WERI-Rb-1 (cell line): ENCODE results near the gene EIF1B.
"Not testable (repeated sequence)": the region's sequence is repeated elsewhere in the genome, so short reads cannot be mapped to it uniquely, and the experiment has no call there.

Experiments used
- DNase-seq: peaks from one replicate; pipeline ENCODE4 v3.0.0-alpha.2; 2020
- H3K27ac ChIP-seq: fragments of 250-450 bp; sonication (Bioruptor Pico); 2 replicates; pipeline ENCODE4 v1.5.1; 2020; ENCODE audit warnings: mild to moderate bottlenecking, moderate library complexity
- H3K27me3 ChIP-seq: fragments of 250-450 bp; sonication (Bioruptor Pico); 2 replicates; pipeline ENCODE4 v1.5.1; 2021; ENCODE audit warnings: mild to moderate bottlenecking, low read depth, moderate library complexity; ENCODE audit not compliant: insufficient read depth, severe bottlenecking
- H3K36me3 ChIP-seq: fragments of 250-450 bp; sonication (Bioruptor Pico); 2 replicates; pipeline ENCODE4 v1.5.1; 2020; ENCODE audit warnings: mild to moderate bottlenecking, moderate library complexity
- H3K4me3 ChIP-seq: 2 replicates; pipeline ENCODE4 v1.5.1; 2011; ENCODE audit warnings: low read depth, mild to moderate bottlenecking, control low read depth, low read length
- H3K9me3 ChIP-seq: fragments of 250-450 bp; sonication (Bioruptor Pico); 2 replicates; pipeline ENCODE4 v1.5.1; 2021; ENCODE audit warnings: mild to moderate bottlenecking, moderate library complexity; ENCODE audit not compliant: severe bottlenecking
- TF ChIP-seq, protein P1 (sequence below): IDR thresholded peaks from 2 replicates; pipeline ENCODE4 v1.5.1; 2011; ENCODE audit warnings: low read depth, mild to moderate bottlenecking, control low read depth, inconsistent platforms, low read length

Gene EIF1B

DNA sequence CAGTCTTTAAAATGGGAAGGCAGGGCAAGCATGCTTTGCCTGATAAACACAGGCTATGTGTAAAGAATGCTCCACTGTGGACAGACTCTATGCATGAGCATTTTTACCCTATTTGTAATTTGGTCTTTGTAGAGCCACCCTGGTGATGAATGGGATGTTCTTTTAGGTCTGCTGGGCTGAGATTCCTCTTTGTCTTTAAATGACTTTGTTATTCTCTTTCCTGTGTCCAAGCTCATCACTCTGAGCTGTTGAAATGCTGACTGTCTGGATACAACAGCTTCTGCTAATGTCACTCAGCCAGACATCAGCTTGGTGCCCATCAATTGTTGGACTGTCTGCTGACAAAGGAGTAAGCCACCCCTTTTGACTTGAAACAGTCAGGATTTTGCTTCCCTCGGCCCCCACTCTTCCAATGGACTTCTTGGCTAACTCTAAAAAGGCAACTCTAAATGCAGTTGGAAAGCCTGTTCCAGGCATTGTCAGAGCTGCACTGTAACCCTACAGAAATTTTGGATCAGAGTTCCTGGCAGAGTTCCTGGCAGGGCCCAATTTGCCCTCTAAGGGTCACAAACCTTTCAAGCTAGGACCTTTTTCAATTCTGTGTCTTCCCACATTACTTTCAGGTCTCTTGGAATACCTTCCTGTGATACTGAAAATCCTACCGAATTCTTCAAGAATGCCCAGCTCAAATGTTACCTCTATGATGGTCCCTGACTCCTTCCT, 40.5 kb upstream of the EIF1B start:
- no peaks in the 10 kb centered on the region for H3K27me3 ChIP-seq

GRCh38 chr3:40278791-40279190, 30.7 kb upstream of the EIF1B start:
- TF ChIP-seq, protein P1, sequence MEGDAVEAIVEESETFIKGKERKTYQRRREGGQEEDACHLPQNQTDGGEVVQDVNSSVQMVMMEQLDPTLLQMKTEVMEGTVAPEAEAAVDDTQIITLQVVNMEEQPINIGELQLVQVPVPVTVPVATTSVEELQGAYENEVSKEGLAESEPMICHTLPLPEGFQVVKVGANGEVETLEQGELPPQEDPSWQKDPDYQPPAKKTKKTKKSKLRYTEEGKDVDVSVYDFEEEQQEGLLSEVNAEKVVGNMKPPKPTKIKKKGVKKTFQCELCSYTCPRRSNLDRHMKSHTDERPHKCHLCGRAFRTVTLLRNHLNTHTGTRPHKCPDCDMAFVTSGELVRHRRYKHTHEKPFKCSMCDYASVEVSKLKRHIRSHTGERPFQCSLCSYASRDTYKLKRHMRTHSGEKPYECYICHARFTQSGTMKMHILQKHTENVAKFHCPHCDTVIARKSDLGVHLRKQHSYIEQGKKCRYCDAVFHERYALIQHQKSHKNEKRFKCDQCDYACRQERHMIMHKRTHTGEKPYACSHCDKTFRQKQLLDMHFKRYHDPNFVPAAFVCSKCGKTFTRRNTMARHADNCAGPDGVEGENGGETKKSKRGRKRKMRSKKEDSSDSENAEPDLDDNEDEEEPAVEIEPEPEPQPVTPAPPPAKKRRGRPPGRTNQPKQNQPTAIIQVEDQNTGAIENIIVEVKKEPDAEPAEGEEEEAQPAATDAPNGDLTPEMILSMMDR = no peak
- Histone ChIP-seq H3K27ac (no peak overlapping the region), H3K9me3 (no peaks in the 10 kb centered on the region), H3K4me3 (no peak overlapping the region), H3K36me3 (no peaks in the 10 kb centered on the region), H3K27me3 (no peaks in the 10 kb centered on the region)
- no peak for DNase-seq

More for the DNA sequence above, 40.5 kb upstream of the EIF1B start:
- TF ChIP-seq, protein P1 = no peak
- no peak overlapping the region for H3K4me3 ChIP-seq
- H3K9me3 ChIP-seq = no peaks in the 10 kb centered on the region
- H3K27ac ChIP-seq = no peak overlapping the region
- no peaks in the 10 kb centered on the region for H3K36me3 ChIP-seq
- no peak for DNase-seq

- DNase-seq = no peak
- Histone ChIP-seq H3K4me3 (no peak overlapping the region), H3K36me3 (no peaks in the 10 kb centered on the region), H3K9me3 (no peaks in the 10 kb centered on the region), H3K27me3 (no peaks in the 10 kb centered on the region), H3K27ac (no peak overlapping the region)
- TF ChIP-seq, protein P1 = no peak
These were observed 27.5 kb upstream of the EIF1B start for GRCh38 chr3:40281995-40282394.

GRCh38 chr3:40283057-40283456, 26.4 kb upstream of the EIF1B start:
- not testable (repeated sequence) for H3K4me3 ChIP-seq, H3K36me3 ChIP-seq, H3K27me3 ChIP-seq, H3K27ac ChIP-seq, DNase-seq, H3K9me3 ChIP-seq

DNA sequence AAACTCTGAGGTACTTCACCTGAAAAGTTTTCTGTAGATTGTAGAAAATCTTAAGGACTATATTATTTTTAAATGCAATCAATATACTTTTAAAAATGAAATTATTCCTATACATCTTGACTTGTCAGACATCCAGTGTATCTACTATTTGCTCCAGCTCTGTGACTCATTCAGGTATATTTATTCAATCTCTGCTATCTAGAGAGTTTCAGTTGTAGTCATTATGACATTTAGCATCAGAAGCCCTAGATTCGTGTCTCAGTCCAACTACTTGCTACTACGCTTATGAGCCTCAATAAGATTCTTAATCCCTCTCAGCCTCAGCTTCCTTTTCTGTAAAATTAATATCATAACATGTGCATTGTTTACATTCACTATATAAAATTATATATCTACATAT, 22.3 kb upstream of the EIF1B start:
- Histone ChIP-seq H3K27me3 (no peaks in the 10 kb centered on the region), H3K27ac (no peak overlapping the region), H3K9me3 (no peaks in the 10 kb centered on the region), H3K4me3 (no peak overlapping the region), H3K36me3 (no peaks in the 10 kb centered on the region)
- DNase-seq = no peak
- TF ChIP-seq, protein P1 = no peak

- TF ChIP-seq, protein P1 = no peak
- DNase-seq = no peak
- no peak overlapping the region for H3K4me3 ChIP-seq
- no peaks in the 10 kb centered on the region for H3K36me3 ChIP-seq
- no peaks in the 10 kb centered on the region for H3K27me3 ChIP-seq
- no peaks in the 10 kb centered on the region for H3K9me3 ChIP-seq
- no peak overlapping the region for H3K27ac ChIP-seq
These were observed 19.1 kb upstream of the EIF1B start for GRCh38 chr3:40290396-40290795.
